ENCODE measurements around the gene MORN1.

- no peak for TF ChIP-seq CTCF (IDR thresholded peaks at IDR 0.05; ENCODE audit: low read depth, low read length, poor library complexity, severe bottlenecking)
- no peak for TF ChIP-seq EZH2phosphoT487 (IDR thresholded peaks at IDR 0.05; ENCODE audit: borderline replicate concordance, low read length)
These were observed 117.8 kb downstream of the MORN1 start for GRCh38 chr1:2273401-2274090.
